ENCODE results near the gene SLC25A26.
"Not testable (repeated sequence)": the region's sequence is repeated elsewhere in the genome, so short reads cannot be mapped to it uniquely, and the experiment has no call there.

SLC25A26 gene

GRCh38 chr3:66220602-66221377 is at the start of gene SLC25A26:
SLC25A26 (plus strand) TSS chr3:66221001; CDS start chr3:66221095, 94 bp downstream.
- peak; percentile 93 to 95 for DNase-seq (ENCODE audit: low read depth in 2 of 2)

- no peak for DNase-seq (ENCODE audit: low read depth in 2 of 2)
These were observed 48.4 kb upstream of the SLC25A26 start for GRCh38 chr3:66172394-66172793.

- no peak for DNase-seq (ENCODE audit: low read depth in 2 of 2)
These were observed 43.8 kb upstream of the SLC25A26 start for GRCh38 chr3:66177026-66177425.

- no peak for DNase-seq (ENCODE audit: low read depth in 2 of 2)
These were observed 42.6 kb upstream of the SLC25A26 start for GRCh38 chr3:66178206-66178605.

- DNase-seq (ENCODE audit: low read depth in 2 of 2), result no peak
These were observed 41.0 kb upstream of the SLC25A26 start for GRCh38 chr3:66179793-66180192.

- no peak for DNase-seq (ENCODE audit: low read depth in 2 of 2)
These were observed 39.0 kb upstream of the SLC25A26 start for GRCh38 chr3:66181764-66182163.

- no peak for DNase-seq (ENCODE audit: low read depth in 2 of 2)
These were observed 38.6 kb upstream of the SLC25A26 start for GRCh38 chr3:66182246-66182645.

GRCh38 chr3:66186545-66186944 is 34.3 kb upstream of the SLC25A26 start:
- DNase-seq (ENCODE audit: low read depth in 2 of 2), result no peak

- DNase-seq (ENCODE audit: low read depth in 2 of 2), result no peak
These were observed 25.4 kb upstream of the SLC25A26 start for GRCh38 chr3:66195347-66195783.

GRCh38 chr3:66196633-66197032 is 24.2 kb upstream of the SLC25A26 start:
- DNase-seq (ENCODE audit: low read depth in 2 of 2), result no peak

- DNase-seq (ENCODE audit: low read depth in 2 of 2), result no peak
These were observed 22.2 kb upstream of the SLC25A26 start for GRCh38 chr3:66198437-66199088.

GRCh38 chr3:66199089-66199473 is 21.7 kb upstream of the SLC25A26 start:
- no peak for DNase-seq (ENCODE audit: low read depth in 2 of 2)

- DNase-seq (ENCODE audit: low read depth in 2 of 2), result no peak
These were observed 20.7 kb upstream of the SLC25A26 start for GRCh38 chr3:66200147-66200546.

GRCh38 chr3:66200786-66201185 is 20.0 kb upstream of the SLC25A26 start:
- DNase-seq (ENCODE audit: low read depth in 2 of 2), result no peak

GRCh38 chr3:66203275-66203674 is 17.5 kb upstream of the SLC25A26 start:
- DNase-seq (ENCODE audit: low read depth in 2 of 2), result no peak

- DNase-seq (ENCODE audit: low read depth in 2 of 2), result no peak
These were observed 14.0 kb upstream of the SLC25A26 start for GRCh38 chr3:66206806-66207205.

- DNase-seq (ENCODE audit: low read depth in 2 of 2), result no peak
These were observed 12.6 kb upstream of the SLC25A26 start for GRCh38 chr3:66208189-66208588.

- DNase-seq (ENCODE audit: low read depth in 2 of 2), result no peak
These were observed 10.0 kb upstream of the SLC25A26 start for GRCh38 chr3:66210687-66211295.

GRCh38 chr3:66211779-66212178 is 9.0 kb upstream of the SLC25A26 start:
- DNase-seq (ENCODE audit: low read depth in 2 of 2), result no peak

- DNase-seq (ENCODE audit: low read depth in 2 of 2), result no peak
These were observed 5.7 kb upstream of the SLC25A26 start for GRCh38 chr3:66215106-66215505.

GRCh38 chr3:66220066-66220465 is 735 bp upstream of the SLC25A26 start:
- DNase-seq (ENCODE audit: low read depth in 2 of 2), result no peak

GRCh38 chr3:66224220-66224619 is 3.4 kb downstream of the SLC25A26 start:
- no peak for DNase-seq (ENCODE audit: low read depth in 2 of 2)

- not testable (repeated sequence) for DNase-seq (ENCODE audit: low read depth in 2 of 2)
These were observed 5.3 kb downstream of the SLC25A26 start for GRCh38 chr3:66226093-66226492.

All from stimulated activated CD8-positive, alpha-beta memory T cell treated with anti-CD3 and anti-CD28 coated beads, Interleukin-7, amount 100 ng/mL, for 4 hours (primary cell).